GM19025 (cell line): ENCODE measurements around the gene PRDX1.

ENCODE experiments used
- ATAC-seq: cut with Tn5 transposase; IDR thresholded peaks from one replicate; pipeline ENCODE4 v1.9.1; 2021; ENCODE audit warnings: mild to moderate bottlenecking, low read depth, moderate library complexity; ENCODE audit not compliant: unreplicated experiment

The PRDX1 gene

DNA sequence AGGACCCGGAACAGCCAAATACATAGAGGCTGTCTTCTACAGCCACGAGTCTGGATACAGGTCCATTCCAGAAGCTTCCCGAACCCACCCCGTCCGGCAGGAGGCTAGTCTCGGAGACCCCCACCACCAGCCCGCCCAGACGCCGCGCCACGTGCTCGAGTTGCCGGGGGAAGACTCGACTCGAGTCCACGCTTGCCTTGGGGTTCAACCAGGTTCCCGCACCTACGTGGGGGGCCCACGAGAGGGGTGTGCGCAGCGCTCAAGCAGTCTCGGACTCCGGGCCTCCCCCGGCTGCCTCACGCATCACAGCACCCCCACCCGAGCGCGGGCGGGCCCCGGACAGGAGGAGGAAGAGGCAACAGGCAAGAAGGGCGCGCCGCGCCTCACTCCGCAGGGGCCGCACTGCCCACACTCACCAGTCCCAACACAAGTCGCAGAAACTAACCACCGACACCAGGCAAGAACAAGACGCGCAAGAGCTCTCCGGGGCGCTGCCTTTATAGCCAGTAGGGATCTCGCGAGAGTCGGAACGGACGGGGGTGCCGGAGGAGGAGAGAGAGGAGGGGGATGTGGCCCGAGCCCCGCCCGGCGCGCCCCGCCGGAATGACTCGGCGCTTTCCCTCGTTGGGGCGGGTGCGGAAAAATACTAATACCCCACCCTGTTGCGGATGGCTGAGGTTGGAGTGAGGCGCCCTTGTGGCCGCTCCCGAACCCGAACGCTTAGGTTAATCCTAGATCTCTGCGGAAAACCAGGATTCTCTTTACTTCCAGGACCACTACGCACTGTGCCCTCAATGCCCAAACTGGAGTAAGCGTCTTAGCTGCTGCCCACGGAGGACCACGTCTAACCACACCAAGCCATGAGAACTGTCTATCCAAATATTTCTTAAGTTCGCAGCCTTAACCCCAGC is at the start of gene PRDX1:
Gene PRDX1, minus strand, starts transcription at position 472 of the 911 bp plus-strand sequence. CDS start 2,841 bp downstream, outside the sequence.
- peak; percentile 74 for ATAC-seq

DNA sequence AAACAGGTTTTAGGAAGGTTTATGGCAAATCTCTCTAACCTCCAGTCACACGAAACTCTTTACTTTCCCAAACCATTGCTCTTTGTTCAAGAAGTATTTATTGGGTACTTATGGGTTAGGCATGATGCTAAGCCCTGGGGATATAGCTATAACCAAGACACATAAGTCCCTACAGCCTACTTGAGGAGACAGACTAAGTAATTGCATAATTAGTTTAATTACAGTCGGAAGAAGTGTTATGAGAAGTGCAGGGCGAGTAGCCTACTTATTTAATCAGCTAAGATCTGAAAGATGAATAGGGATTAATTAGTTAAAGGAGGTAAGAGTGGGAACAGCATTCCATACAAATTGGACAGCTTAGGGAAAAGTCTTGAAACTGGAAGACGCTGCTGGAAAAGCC is 48.9 kb upstream of the PRDX1 start:
- no peak for ATAC-seq

DNA sequence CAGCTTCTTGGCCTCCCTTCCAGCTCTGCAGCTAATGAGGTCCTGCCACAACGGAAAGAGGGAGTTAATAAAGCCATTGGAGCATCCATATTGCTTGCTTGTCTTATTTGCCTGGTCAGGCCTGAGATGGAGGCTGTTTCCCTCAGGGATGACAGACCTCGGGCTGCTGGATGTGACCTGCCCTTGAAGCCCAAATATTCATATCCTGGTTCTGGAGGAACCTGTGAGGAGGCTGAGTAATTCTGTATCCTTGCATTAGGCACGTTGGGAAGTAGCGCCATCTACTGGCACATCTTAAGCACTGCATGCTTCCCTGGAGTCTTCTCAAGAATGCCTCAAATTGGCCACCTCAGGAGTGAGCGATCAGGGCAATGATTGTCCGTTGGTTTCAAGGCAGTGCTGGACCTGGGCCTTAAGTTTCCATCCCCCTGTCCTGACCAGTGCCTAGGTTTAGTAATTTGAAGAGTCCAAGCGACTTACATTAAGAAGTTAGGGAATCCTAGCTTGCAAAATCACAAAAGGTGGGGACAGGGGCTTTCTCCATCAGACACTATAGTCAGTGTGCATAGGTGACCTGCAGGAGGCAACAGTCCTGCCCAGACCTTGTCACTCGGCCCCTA is 48.4 kb upstream of the PRDX1 start:
- ATAC-seq: no peak

DNA sequence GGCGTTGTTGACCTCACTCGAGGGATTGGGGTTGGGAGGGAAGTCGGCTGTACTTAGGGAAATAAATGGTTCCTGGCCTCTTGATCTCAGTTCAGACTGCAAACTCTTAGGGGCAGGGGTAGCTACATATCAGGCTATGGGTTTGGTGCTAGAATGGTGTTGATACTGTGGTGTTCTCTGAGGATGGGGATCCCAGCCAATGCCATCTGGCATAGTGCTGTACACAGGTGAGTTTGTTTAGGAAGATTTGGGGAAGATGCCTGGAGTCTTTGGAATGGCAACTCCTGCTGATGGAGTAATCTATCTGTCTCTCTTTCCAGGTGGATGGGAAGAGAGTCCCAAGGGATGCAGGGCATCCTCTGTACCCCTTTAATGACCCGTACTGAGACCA is 47.9 kb upstream of the PRDX1 start:
- ATAC-seq: no peak

DNA sequence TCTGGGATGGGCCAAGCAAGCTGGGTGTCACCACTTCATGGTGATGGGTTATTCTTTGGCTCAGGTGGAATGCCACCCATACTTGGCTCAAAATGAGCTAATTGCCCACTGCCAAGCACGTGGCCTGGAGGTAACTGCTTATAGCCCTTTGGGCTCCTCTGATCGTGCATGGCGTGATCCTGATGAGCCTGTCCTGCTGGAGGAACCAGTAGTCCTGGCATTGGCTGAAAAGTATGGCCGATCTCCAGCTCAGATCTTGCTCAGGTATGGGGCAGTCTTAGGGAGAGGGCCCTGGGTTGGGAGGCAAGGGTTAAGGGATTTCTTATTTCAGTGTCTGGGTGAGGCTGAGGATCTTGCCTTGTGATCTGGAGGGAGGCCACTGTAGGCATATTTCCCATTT is 46.7 kb upstream of the PRDX1 start:
- ATAC-seq: no peak

DNA sequence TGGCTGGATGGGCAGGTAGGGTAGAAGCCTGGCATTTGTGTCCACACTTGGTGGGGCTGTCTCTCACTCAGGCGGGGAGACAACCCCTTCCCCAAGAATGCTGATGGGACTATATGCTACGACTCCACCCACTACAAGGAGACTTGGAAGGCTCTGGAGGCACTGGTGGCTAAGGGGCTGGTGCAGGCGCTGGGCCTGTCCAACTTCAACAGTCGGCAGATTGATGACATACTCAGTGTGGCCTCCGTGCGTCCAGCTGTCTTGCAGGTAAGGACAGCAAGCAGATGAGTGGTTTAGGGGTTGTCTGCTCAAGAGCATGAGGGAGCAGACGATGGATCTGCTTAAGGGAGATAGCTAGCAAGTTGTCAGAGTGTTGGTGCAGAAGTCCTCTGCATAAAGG is 46.2 kb upstream of the PRDX1 start:
- ATAC-seq: no peak

DNA sequence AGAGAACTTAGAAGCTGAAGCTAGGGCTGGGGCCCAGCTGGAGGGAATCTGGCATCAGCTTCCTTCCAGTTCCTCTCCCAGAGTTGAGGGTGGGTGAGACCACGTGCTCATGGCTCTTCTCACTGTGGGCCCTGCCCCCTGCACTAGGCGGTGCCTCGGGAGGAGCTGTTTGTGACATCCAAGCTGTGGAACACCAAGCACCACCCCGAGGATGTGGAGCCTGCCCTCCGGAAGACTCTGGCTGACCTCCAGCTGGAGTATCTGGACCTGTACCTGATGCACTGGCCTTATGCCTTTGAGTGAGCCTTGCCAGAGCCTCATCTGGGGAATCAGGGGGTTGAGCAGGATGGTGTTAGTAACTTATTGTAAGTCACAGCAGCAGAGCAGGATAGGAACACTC is 45.0 kb upstream of the PRDX1 start:
- ATAC-seq: no peak

DNA sequence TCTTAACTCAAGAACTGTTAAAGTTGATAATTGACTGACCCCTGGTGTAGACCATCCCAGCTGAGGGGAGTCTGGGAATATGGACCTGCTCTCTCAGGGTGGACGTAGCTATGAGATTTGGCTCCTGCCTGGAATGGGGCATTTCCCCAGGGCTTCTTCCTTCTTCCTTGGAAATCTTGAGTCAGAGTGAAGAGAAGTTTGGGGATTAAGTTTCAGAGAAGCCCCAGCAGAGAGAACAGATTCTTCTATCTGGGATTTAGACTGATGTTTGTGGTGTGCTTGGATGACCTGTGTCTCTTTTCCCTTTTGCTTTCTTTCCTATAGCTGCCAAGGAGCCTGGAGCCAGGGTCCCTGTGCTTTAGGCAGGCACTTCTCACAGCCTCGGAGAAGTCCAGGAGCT is 42.2 kb upstream of the PRDX1 start:
- ATAC-seq: no peak

DNA sequence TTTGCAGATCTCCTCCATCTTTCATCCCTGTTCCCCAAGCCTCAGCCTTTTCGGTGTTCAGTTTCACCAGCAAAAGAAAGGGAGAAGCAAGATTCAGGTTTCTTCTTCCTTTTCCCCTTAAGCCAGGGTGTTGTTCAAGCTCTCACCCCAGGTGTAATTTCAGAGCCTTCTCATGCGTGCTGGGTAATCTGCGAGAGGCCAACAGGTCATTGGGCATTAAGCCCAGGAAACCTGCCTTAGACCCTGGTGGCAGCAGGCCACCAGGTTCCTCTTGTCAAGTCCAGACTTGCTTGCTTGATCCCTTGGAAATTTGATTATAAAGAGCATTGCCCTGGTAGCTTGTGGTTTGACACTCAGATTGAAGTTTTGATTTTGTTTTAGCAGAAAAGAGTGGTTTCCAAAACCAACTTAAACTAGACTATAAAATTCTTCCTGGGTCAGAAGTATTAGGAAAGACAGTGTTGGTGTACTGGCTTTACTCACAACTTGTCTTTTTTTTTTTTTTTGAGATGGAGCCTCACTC is 35.8 kb upstream of the PRDX1 start:
- no peak for ATAC-seq

DNA sequence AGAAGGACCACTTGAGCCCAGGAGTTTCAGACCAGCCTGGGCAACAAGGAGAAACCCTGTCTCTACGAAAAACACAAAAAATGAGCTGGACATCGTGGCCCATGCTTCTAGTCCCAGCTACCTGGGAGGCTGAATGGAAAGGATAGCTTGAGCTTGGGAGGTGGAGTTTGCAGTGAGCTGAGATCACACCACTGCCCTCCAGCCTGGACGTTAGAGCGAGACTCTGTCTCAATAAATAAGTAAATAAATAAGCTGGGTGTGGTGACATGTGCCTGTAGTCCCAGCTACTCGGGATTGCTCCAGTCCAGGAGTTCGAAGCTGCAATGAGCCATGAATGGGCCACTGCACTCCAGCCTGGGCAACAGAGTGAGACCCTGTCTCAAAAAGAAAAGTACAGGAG is 32.5 kb upstream of the PRDX1 start:
- no peak for ATAC-seq

DNA sequence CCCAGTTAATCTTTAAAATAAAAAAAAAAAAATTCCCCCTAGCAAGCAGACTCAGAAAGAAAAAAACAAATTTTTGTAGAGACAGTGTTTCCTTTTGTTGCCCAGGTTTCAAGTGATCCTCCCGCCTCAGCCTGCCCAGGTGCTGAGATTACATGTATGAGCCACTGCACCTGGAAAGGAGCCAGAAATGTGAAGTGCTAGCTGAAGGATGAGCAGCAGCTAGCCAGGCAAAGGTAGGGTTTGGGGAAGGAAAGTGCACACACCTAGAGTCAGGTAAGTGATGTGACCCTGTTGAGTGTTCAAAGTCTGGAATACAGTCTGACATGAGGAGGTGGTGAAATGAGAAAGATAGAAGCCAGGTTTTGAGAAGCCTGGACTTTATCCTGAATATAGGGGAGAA is 30.6 kb upstream of the PRDX1 start:
- ATAC-seq: no peak

DNA sequence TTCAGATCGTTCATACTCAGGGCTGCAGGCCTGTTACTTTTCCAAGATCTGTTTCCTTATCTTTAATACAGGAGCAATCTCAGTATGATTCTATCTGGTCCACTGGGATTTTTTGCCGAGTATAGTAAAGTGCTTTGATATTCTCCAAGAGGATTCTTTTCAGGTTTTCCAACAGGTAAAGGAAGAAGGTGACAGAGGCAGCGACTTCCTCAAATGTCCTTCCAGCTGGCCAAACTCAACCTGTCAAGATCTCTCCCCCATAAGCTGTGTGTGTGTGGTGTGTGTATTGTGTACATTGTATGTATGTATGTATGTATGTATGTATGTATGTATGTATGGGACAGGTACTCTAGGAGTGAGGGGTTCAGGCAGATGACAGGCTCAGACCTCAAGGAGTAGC is 30.0 kb upstream of the PRDX1 start:
- no peak for ATAC-seq

DNA sequence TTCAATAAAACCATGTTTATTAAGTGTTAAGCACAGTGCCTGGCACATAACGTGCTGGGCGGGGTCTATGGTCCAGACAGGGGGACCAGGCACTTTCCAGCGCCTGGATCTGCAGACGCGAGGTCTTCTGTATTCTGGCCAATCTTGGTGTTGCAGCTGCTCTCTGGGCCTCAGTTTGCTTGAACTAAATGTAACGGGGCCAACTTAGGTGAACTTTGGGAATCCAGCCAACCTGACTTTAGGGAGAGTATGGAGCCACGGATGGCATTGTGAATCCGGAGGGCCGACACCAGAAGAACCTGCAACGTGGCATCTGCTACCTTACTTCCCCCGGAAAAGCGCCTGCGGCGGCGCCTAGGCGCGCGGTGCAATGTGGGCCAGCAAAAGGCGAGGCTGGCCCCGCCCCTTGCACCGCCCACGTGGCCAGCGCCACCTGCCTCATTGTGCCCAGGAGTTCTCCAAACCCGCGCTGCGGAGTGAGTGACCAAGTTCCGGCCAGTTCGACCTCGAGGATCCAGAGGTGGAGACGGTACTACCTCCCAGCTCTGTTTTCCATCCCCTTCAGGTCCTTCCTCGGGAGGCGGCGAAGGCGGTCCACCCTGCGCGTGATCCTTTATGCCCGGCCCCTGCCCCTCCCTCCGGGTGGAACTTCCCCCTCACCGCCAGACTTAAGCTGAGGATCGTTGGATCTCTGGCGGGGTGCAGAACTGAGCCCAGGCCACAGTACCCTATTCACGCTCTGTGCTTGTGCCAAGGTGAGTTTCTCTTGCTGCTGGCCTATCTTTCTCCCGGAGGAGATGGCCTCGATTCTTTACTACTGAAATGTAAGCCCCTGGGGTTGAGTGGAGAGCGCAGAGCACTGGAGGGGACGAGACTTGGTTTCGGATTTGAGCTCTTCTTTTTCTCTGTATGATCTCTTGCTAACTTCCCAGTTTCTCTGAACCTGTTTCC is 29.0 kb upstream of the PRDX1 start, which contains the start of gene AKR1A1:
Gene AKR1A1, plus strand, starts transcription at position 426 of the 951 bp plus-strand sequence. CDS start 10,969 bp downstream, outside the sequence.
- peak; percentile 90 for ATAC-seq

DNA sequence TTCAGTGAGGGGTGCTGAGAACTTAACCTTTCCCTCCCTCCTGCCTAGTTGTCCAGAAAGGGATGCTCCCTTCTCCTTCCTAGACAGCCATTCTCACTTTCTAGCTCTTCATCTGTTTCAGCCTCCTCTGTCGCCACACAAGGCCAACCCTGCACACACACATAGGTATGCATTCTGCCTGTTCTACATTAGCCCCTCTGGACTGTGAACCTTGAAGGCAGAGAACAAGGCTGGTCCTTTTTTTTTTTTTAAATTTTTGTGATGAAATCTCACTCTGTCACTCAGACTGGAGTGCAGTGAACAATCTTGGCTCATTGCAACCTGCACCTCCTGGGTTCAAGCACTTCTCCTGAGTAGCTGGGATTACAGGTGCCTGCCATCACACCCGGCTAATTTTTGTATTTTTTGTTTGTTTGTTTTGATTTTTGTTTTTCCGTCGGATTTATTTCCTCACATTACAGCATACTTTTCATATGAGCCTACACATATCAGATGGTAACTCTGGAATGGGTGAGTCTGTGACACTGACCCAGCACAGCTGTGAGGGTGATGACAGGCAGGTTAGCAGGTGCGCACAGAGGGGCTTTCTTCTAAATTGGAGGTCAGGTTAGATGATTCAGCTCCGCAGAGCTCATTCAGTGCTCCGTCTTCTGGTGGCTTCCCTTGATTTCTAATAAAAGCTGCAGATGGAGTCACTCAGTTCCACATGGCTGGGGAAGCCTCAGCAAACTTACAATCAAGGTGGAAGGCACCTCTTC is 24.0 kb upstream of the PRDX1 start:
- ATAC-seq: no peak

DNA sequence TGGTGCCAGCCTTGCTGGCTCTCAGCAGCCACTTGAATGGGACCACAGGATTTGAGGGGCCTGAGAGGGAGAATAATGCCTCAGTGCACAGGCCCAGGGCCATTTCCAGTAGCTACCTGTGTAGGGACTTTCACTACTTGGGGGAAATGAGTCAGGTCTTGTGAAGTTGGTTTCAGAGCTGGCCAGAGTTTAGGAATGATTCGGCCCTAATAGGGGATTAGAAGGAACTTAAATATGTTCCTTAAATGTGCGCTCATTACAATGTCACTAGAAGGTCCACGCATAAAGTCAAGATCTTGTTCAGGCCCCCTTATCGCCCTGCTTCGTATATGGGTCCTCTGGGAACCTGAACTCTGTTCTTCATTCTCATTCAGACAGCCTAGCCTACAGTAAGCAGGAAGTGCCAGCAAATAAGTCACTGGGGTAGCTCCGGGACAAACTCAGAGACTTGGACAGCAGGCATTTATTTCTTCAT is 23.4 kb upstream of the PRDX1 start:
- ATAC-seq: peak; percentile 54

DNA sequence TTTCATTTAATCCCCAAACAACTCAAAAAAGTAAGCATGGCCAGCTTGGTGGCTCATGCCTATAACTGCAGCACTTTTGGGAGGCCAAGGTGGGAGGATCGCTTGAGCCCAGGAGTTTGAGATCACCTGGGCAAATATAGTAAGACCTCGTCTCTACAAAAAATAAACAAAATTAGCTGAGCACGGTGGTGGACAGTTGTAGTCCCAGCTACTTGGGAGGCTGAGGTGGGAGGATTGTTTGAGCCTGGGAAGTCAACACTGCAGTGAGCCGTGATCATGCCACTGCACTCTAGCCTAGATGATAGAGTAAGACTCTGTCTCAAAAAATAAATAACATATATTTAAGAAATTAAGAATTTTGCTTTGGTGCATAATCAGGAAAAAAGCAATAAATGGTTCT is 22.8 kb upstream of the PRDX1 start:
- ATAC-seq: no peak

DNA sequence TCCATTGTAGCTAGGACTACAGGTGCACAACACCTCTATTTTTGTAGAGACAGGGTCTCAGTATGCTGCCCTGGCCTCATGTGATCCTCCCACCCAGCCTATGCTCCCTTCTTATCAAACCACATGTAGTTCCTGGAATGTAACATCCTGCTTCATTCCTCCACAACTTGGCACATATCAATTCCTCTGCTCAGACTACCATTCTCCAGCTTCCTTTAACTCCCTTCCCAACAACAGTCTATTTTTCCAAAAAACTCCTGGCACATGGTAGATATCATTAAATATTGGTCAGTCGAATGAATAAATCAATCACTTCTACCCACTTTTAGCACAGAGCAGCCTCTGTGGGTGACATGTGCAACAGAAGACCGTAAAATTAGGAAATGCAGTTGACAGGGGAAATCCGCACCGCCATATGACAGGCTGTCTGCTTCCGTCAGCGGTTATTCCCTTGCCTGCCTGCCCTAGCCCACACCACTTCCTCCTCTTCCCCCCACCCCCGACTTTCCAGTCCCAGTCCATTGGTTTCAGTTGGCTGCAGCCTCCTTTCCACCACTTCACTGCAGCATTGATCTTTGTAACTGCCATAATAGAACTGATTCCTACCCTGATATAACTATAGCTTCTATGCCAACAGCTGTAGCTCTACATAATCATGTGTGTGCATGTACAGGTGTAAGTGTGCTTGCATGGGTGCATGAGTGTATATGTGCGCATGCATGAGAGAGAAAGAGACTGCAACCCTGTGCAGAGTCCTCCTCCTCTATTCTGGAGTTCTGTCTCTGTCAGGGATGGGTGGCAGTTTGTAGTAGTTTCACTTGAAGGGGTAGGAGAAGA is 22.1 kb upstream of the PRDX1 start:
- peak; percentile 56 for ATAC-seq

DNA sequence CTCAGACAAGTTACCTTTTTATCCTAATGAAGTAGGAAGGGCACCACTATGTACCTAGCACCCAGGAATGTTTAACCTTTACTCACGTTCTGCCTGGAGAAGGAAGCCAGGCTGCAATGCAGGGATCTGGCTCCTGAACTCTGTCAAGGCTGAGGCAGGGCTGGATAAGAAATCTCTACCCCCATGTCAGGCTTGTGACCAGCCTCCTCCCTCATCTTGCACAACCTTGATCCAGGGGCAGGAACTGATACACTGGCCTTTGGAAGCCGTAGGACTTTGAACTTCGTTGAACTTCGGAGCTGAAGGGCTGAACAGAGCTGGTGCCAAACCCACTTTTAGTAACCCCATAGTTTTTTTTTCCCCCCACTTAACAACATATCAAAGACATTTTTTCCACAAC is 20.9 kb upstream of the PRDX1 start:
- no peak for ATAC-seq

DNA sequence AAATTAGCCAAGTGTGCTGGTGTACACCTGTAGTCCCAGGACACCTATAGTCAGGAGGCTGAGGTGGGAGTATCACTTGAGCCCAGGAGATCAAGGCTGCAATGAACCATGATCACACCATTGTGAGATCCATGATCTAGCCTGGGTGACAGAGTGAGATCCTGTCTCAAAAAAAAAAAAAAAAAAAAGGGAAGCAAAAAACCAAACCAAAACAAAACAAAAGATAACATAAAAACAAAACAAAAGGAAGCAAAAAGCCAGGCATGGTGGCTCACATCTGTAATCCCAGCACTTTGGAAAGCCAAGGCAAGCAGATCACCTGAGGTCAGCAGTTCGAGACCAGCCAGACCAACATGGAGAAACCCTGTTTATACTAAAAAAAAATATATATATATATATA is 19.5 kb upstream of the PRDX1 start:
- no peak for ATAC-seq
